ENCODE measurements around the gene GPR108. TPM values are rescaled to one million over a fixed set of nuclear protein-coding genes. Genes with fewer than 3 reads are reported as not detected.
A peak's percentile ranks its signal among the peaks of the same experiment; 100 is the strongest.

Gene GPR108
- total and polyA plus RNA-seq, 2 of the 13 experiments (the other 11 are each of a cell fraction or from before 2014, with no cell fraction given) = 36.4 to 63.0 TPM

GRCh38 chr19:6730153-6730804 is 7.1 kb downstream of the GPR108 start (continued):
- TF ChIP-seq CREB1 (IDR thresholded peaks at IDR 0.05) (peak; percentile 54), CREB1 (CRISPR knock-in tag; IDR thresholded peaks at IDR 0.05) (no peak), U2AF2 (IDR thresholded peaks at IDR 0.05; ENCODE audit: low read depth, low read length) (no peak), TBX2 (CRISPR knock-in tag; IDR thresholded peaks at IDR 0.05; ENCODE audit: borderline replicate concordance) (peak; percentile 66; the same call in 1 of the 2 replicates), TOPORS (CRISPR knock-in tag; IDR thresholded peaks at IDR 0.05) (no peak), ZNF773 (CRISPR knock-in tag; IDR thresholded peaks at IDR 0.05; ENCODE audit: borderline replicate concordance) (no peak), ZFP82 (CRISPR knock-in tag; IDR thresholded peaks at IDR 0.05; ENCODE audit: borderline replicate concordance) (peak; percentile 79; the same call in 1 of the 2 replicates), ZNF251 (CRISPR knock-in tag; IDR thresholded peaks at IDR 0.05) (no peak), ZNF512B (CRISPR knock-in tag; IDR thresholded peaks at IDR 0.05; ENCODE audit: borderline replicate concordance) (no peak), RARA (CRISPR knock-in tag; IDR thresholded peaks at IDR 0.05) (peak; percentile 89), ADNP (CRISPR knock-in tag; IDR thresholded peaks at IDR 0.05) (no peak), CC2D1A (CRISPR knock-in tag; IDR thresholded peaks at IDR 0.05) (no peak), PHF5A (CRISPR knock-in tag; IDR thresholded peaks at IDR 0.05; ENCODE audit: low read depth, unreplicated experiment) (no peak), YEATS4 (CRISPR knock-in tag; IDR thresholded peaks at IDR 0.05; ENCODE audit: borderline replicate concordance) (peak; percentile 71; the same call in 1 of the 2 replicates), ZNF564 (CRISPR knock-in tag; IDR thresholded peaks at IDR 0.05) (0 out of 2 replicates have a peak, but pooled peaks have one; percentile 46), NONO (IDR thresholded peaks at IDR 0.05) (no peak), NONO (CRISPR knock-in tag; conservative IDR thresholded peaks at IDR 0.05) (peak; percentile 55), ZNF333 (CRISPR knock-in tag; IDR thresholded peaks at IDR 0.05; ENCODE audit: borderline replicate concordance) (no peak), ZHX2 (IDR thresholded peaks at IDR 0.05; ENCODE audit: low read depth) (no peak), ZHX2 (CRISPR knock-in tag; IDR thresholded peaks at IDR 0.05; ENCODE audit: borderline replicate concordance) (no peak), SIN3A (IDR thresholded peaks at IDR 0.05; ENCODE audit: borderline replicate concordance, low read depth, low read length) (peak; percentile 88; the same call in 1 of the 2 replicates)
